H9 (cell line): Measurements from ENCODE around the gene ANKMY1. TPM values are rescaled to one million over a fixed set of nuclear protein-coding genes. Genes with fewer than 3 reads are reported as not detected.

Experiments used
- DNase-seq: peaks from one replicate; pipeline ENCODE4 v3.0.0-alpha.2; 2017
- H2AFZ ChIP-seq: one replicate; pipeline ENCODE4 v1.6.1; 2013; ENCODE audit warnings: mild to moderate bottlenecking, low read length, control low read depth, moderate library complexity
- H2AK5ac ChIP-seq: 2 replicates; pipeline ENCODE4 v1.6.1; 2013; ENCODE audit warnings: low read length, control low read depth, mixed read lengths; ENCODE audit not compliant: insufficient read length
- H2BK120ac ChIP-seq: one replicate; pipeline ENCODE4 v1.6.1; 2013; ENCODE audit warnings: low read depth, mild to moderate bottlenecking, low read length, control low read depth, inconsistent platforms; ENCODE audit not compliant: poor library complexity, severe bottlenecking
- H2BK12ac ChIP-seq: 2 replicates; pipeline ENCODE4 v1.6.1; 2013; ENCODE audit warnings: low read length, control low read depth, mixed read lengths, low read depth; ENCODE audit not compliant: insufficient read length
- H2BK15ac ChIP-seq: 2 replicates; pipeline ENCODE4 v1.6.1; 2013; ENCODE audit warnings: low read depth, low read length, control low read depth
- H2BK20ac ChIP-seq: one replicate; pipeline ENCODE4 v1.6.1; 2013; ENCODE audit warnings: low read depth, mild to moderate bottlenecking, low read length, control low read depth, inconsistent platforms; ENCODE audit not compliant: poor library complexity, severe bottlenecking
- H2BK5ac ChIP-seq: 2 replicates; pipeline ENCODE4 v1.6.1; 2013; ENCODE audit warnings: low read length, control low read depth, mixed read lengths; ENCODE audit not compliant: insufficient read length
- H3K14ac ChIP-seq: 2 replicates; pipeline ENCODE4 v1.6.1; 2013; ENCODE audit warnings: low read length, control low read depth; ENCODE audit not compliant: insufficient read depth
- H3K18ac ChIP-seq: 2 replicates; pipeline ENCODE4 v1.6.1; 2013; ENCODE audit warnings: low read depth, mild to moderate bottlenecking, mixed read lengths, low read length, control low read depth; ENCODE audit not compliant: insufficient read length
- H3K23ac ChIP-seq: 2 replicates; pipeline ENCODE4 v1.6.1; 2013; ENCODE audit warnings: low read length, control low read depth, mixed read lengths, low read depth; ENCODE audit not compliant: insufficient read length
- H3K23me2 ChIP-seq: 2 replicates; pipeline ENCODE4 v1.6.1; 2013; ENCODE audit warnings: low read depth, mild to moderate bottlenecking, mixed read lengths, low read length, control low read depth; ENCODE audit not compliant: insufficient read length, poor library complexity, severe bottlenecking
- H3K27ac ChIP-seq: 2 replicates; pipeline ENCODE4 v1.5.1; 2013; ENCODE audit warnings: low read length, control low read depth, mixed read lengths, low read depth; ENCODE audit not compliant: insufficient read length
- H3K27me3 ChIP-seq: 2 replicates; pipeline ENCODE4 v1.6.1; 2013; ENCODE audit warnings: low read length, control low read depth, inconsistent platforms; ENCODE audit not compliant: insufficient read depth
- H3K4ac ChIP-seq: 2 replicates; pipeline ENCODE4 v1.6.1; 2013; ENCODE audit warnings: low read depth, mild to moderate bottlenecking, control low read depth, inconsistent platforms, low read length, moderate library complexity
- H3K4me1 ChIP-seq: 2 replicates; pipeline ENCODE4 v1.6.1; 2013; ENCODE audit warnings: low read length, control low read depth, inconsistent platforms; ENCODE audit not compliant: insufficient read depth
- H3K4me2 ChIP-seq: 2 replicates; pipeline ENCODE4 v1.6.1; 2013; ENCODE audit warnings: low read length, control low read depth, mixed read lengths; ENCODE audit not compliant: insufficient read length, insufficient read depth
- H3K56ac ChIP-seq: 2 replicates; pipeline ENCODE4 v1.6.1; 2013; ENCODE audit warnings: low read depth, mild to moderate bottlenecking, mixed read lengths, low read length, control low read depth; ENCODE audit not compliant: insufficient read length
- H3K79me1 ChIP-seq: 2 replicates; pipeline ENCODE4 v1.6.1; 2013; ENCODE audit warnings: low read depth, mild to moderate bottlenecking, moderate library complexity, low read length, control low read depth, inconsistent platforms; ENCODE audit not compliant: insufficient read depth, poor library complexity, severe bottlenecking
- H3K79me2 ChIP-seq: 2 replicates; pipeline ENCODE4 v1.6.1; 2013; ENCODE audit warnings: low read length, control low read depth, inconsistent platforms; ENCODE audit not compliant: insufficient read depth
- H3K9ac ChIP-seq: 2 replicates; pipeline ENCODE4 v1.6.1; 2013; ENCODE audit warnings: low read length, control low read depth, mixed read lengths; ENCODE audit not compliant: insufficient read length; ENCODE audit errors: extremely low read depth
- H3K9me3 ChIP-seq: one replicate; pipeline ENCODE4 v1.6.1; 2013; ENCODE audit warnings: low read depth, low read length, inconsistent platforms; ENCODE audit not compliant: control insufficient read depth
- H3T11ph ChIP-seq: one replicate; pipeline ENCODE4 v1.6.1; 2013; ENCODE audit warnings: mild to moderate bottlenecking, low read length, control low read depth, inconsistent platforms
- H4K20me1 ChIP-seq: one replicate; pipeline ENCODE4 v1.6.1; 2013; ENCODE audit not compliant: control insufficient read depth, insufficient read length, insufficient read depth
- H4K5ac ChIP-seq: 2 replicates; pipeline ENCODE4 v1.6.1; 2013; ENCODE audit warnings: low read depth, mild to moderate bottlenecking, mixed read lengths, low read length, control low read depth; ENCODE audit not compliant: insufficient read length
- H4K8ac ChIP-seq: replicated peaks from 2 replicates; pipeline ENCODE4 v1.6.1; 2013; ENCODE audit warnings: low read length, control low read depth, mixed read lengths, low read depth; ENCODE audit not compliant: insufficient read length
- H4K91ac ChIP-seq: 2 replicates; pipeline ENCODE4 v1.6.1; 2013; ENCODE audit warnings: low read depth, mild to moderate bottlenecking, moderate library complexity, mixed read lengths, low read length, control low read depth; ENCODE audit not compliant: insufficient read length
- H3K27ac Mint-ChIP-seq, 3 experiments: 2 replicates in 2 of 3; 3 replicates in 1 of 3; pipeline ENCODE4 v1.8.0; 2020 to 2021; ENCODE audit warnings: mixed read lengths in 3 of 3, mild to moderate bottlenecking in 1 of 3, moderate library complexity in 1 of 3
- H3K27me3 Mint-ChIP-seq: 2 replicates; pipeline ENCODE4 v1.8.0; 2021; ENCODE audit warnings: low read depth, mild to moderate bottlenecking, moderate library complexity, mixed read lengths
- H3K36me3 Mint-ChIP-seq, 3 experiments: 2 replicates in 2 of 3; 3 replicates in 1 of 3; pipeline ENCODE4 v1.8.0; 2020 to 2021; ENCODE audit warnings: low read depth in 3 of 3, mixed read lengths in 3 of 3; ENCODE audit not compliant: insufficient read depth in 1 of 3
- H3K4me1 Mint-ChIP-seq, 2 experiments: 2 replicates each; pipeline ENCODE4 v1.8.0; 2020; ENCODE audit warnings: mixed read lengths in 2 of 2
- H3K4me3 Mint-ChIP-seq, 2 experiments: 2 replicates in 1 of 2; 3 replicates in 1 of 2; pipeline ENCODE4 v1.8.0; 2020 to 2021; ENCODE audit warnings: mild to moderate bottlenecking in 2 of 2, mixed read lengths in 2 of 2, moderate library complexity in 1 of 2
- H3K9me3 Mint-ChIP-seq, 2 experiments: 2 replicates in 1 of 2; 3 replicates in 1 of 2; pipeline ENCODE4 v1.8.0; 2020; ENCODE audit warnings: mild to moderate bottlenecking in 2 of 2, mixed read lengths in 2 of 2, moderate library complexity in 1 of 2
- WGBS: extraction: QIAGEN DNeasy Blood & Tissue Kit; methylation state at CpG from one replicate; pipeline ENCODE4 v1.1.7; 2013; ENCODE audit warnings: missing lambda C conversion rate, low lambda C conversion rate, mixed read lengths; ENCODE audit not compliant: insufficient read length; ENCODE audit errors: extremely low coverage; 5-methylcytosine and 5-hydroxymethylcytosine counted together
- total RNA-seq: library from RNA; stranded (reverse); gene quantifications from 2 replicates; pipeline ENCODE4 v1.2.1, GENCODE V29; 2021
- TF ChIP-seq, protein P1 (sequence below): fragments of 200-600 bp; sonication (generic); conservative IDR thresholded peaks from 3 replicates; pipeline ENCODE4 v1.8.0; 2021; ENCODE audit warnings: antibody characterized with exemption, mild to moderate bottlenecking

ANKMY1 gene
- total RNA-seq, 1 experiment from 2014 or later = 13.7 TPM

DNA sequence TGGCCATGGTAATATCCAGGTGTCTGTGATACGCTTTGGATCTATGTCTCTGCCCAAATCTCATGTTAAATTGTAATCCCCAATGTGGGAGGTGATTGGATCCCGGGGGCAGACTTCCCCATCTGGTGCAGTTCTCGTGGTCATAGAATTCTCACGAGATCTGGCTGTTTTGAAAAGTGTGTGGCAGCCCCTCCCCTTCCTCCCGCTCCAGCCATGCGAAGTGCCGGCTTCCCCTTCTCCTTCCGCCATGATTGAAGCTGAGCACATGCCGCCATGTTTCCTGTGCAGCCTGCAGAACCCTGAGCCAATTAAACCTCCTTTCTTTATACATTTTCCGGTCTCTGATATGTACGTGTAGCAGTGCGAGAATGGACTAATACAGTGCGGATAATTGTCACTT is 79.9 kb downstream of the ANKMY1 start:
- H3K56ac ChIP-seq = no peak overlapping the region
- no peak overlapping the region for H3K27ac ChIP-seq
- peak; percentile 26 for DNase-seq
- Mint-ChIP-seq H3K4me1 (no peaks in the 10 kb centered on the region), H3K27ac (no peak overlapping the region), H3K36me3 (no peaks in the 10 kb centered on the region), H3K4me3 (no peak overlapping the region), H3K27me3 (peaks cover 31% of the 10 kb centered on the region), H3K9me3 (peaks cover 3 to 7% of the 10 kb centered on the region in 2 experiments)
- no peak overlapping the region for H2BK120ac ChIP-seq
- H3K27me3 ChIP-seq = no peaks in the 10 kb centered on the region; the same call in 1 of the 2 replicates
- H3K14ac ChIP-seq = no peak overlapping the region
- H3K79me1 ChIP-seq = no peaks in the 10 kb centered on the region
- no peak overlapping the region for H2BK5ac ChIP-seq
- H2BK12ac ChIP-seq = no peak overlapping the region
- no peak overlapping the region for H2BK20ac ChIP-seq
- H3K18ac ChIP-seq = no peak overlapping the region
- H3K9ac ChIP-seq = no peak overlapping the region
- no peaks in the 10 kb centered on the region for H4K20me1 ChIP-seq
- no peaks in the 10 kb centered on the region for H3K4me1 ChIP-seq
- H4K5ac ChIP-seq = no peak overlapping the region
- H3T11ph ChIP-seq = no peak overlapping the region
- TF ChIP-seq, protein P1, sequence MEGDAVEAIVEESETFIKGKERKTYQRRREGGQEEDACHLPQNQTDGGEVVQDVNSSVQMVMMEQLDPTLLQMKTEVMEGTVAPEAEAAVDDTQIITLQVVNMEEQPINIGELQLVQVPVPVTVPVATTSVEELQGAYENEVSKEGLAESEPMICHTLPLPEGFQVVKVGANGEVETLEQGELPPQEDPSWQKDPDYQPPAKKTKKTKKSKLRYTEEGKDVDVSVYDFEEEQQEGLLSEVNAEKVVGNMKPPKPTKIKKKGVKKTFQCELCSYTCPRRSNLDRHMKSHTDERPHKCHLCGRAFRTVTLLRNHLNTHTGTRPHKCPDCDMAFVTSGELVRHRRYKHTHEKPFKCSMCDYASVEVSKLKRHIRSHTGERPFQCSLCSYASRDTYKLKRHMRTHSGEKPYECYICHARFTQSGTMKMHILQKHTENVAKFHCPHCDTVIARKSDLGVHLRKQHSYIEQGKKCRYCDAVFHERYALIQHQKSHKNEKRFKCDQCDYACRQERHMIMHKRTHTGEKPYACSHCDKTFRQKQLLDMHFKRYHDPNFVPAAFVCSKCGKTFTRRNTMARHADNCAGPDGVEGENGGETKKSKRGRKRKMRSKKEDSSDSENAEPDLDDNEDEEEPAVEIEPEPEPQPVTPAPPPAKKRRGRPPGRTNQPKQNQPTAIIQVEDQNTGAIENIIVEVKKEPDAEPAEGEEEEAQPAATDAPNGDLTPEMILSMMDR = no peak
- H2AK5ac ChIP-seq = no peak overlapping the region
- H4K8ac ChIP-seq = no peak overlapping the region
- no peak overlapping the region for H4K91ac ChIP-seq
- no peaks in the 10 kb centered on the region for H3K23me2 ChIP-seq
- no peak overlapping the region for H2BK15ac ChIP-seq
- H3K4me2 ChIP-seq = no peak overlapping the region
- no CpG with 5 or more reads among the region's 13 CpGs for WGBS
- H3K9me3 ChIP-seq = no peaks in the 10 kb centered on the region
- H2AFZ ChIP-seq = no peak overlapping the region
- H3K23ac ChIP-seq = no peak overlapping the region
- H3K79me2 ChIP-seq = no peaks in the 10 kb centered on the region
- H3K4ac ChIP-seq = no peak overlapping the region
